NCI-H2196 (cell line): ENCODE results near the gene HIGD2A.

ENCODE experiments used
- DNase-seq: peaks from one replicate; lab custom pipeline; 2025; ENCODE audit not compliant: unreplicated experiment; lab: John Stamatoyannopoulos, UW

Gene HIGD2A, protein sequence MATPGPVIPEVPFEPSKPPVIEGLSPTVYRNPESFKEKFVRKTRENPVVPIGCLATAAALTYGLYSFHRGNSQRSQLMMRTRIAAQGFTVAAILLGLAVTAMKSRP

DNA sequence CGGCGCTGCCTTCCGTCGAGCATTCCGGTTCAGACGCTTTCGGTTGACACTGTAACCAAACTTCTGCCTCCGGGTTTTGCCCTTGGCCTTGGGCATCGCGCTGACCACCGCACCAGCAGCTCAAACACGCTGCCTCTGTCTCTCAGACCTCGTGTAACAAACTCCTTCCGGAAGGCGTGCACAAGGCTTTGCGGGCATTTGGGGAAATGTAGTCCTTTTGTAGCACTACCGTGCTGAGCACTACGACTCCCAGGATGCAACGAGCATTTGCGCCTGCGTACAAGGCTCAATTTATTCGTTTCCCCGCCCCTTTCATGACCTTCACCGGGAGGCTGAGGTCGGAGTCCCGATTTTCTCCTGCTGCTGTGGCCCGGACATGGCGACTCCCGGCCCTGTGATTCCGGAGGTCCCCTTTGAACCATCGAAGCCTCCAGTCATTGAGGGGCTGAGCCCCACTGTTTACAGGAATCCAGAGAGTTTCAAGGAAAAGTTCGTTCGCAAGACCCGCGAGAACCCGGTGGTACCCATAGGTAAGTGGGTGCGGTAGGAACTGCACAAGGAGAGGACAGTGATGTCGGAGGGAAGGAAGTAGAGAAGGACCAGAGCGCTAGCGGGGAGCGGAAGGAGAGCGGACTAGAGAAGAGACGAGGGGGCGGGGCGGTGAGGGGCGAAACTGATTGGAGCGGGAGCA lies at the start of gene HIGD2A, which contains the start of gene NOP16:
Gene HIGD2A, plus strand, starts transcription at position 308 of the 691 bp plus-strand sequence. Its CDS starts 69 bp downstream, at position 377.
Gene NOP16, minus strand, starts transcription at position 155 of the 691 bp plus-strand sequence. Its CDS starts 59 bp downstream, at position 96.
- peak; percentile 98 for DNase-seq

GRCh38 chr5:176339304-176339703 lies 49.2 kb upstream of the HIGD2A start:
- no peak for DNase-seq

- no peak for DNase-seq
Measured at GRCh38 chr5:176341325-176342157, 47.0 kb upstream of the HIGD2A start.

DNA sequence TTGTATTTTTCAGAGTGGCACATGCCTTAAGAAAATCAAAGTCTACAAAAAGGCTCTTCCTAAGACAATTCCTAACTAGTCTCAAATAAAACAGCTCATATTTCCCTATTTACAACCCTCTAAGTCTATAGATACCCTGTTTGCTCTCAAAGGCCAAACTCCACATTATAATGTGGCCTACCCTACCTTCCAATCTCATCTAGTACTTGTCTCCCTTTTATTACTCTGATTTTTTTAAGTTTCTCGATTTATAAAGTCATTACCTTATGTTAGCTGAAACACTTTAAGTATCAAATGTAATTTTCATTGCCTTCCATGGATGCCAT lies 46.4 kb upstream of the HIGD2A start:
- DNase-seq = no peak

- no peak for DNase-seq
Measured at GRCh38 chr5:176342766-176343458, 45.6 kb upstream of the HIGD2A start.

DNA sequence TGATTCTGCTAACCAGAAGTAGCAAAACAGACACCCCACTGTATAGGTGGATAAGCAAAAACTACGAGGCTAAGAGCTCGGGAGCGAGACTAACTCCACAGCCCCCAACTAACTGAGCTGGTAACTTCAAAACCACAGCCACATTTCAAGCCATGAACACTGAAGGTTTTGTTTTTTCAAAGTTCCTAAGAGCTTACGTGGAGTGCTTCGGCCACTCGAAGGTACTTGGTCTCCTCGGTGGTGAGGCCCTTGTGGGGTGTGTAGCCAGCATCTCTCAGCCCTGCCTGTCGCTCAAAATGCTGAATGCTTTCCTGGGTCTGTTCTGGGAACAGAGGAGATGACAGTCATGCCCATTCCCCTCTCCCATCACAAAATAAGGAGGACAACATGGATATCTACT lies 38.1 kb upstream of the HIGD2A start:
- no peak for DNase-seq

GRCh38 chr5:176352116-176352878 lies 36.3 kb upstream of the HIGD2A start:
- DNase-seq = no peak

DNA sequence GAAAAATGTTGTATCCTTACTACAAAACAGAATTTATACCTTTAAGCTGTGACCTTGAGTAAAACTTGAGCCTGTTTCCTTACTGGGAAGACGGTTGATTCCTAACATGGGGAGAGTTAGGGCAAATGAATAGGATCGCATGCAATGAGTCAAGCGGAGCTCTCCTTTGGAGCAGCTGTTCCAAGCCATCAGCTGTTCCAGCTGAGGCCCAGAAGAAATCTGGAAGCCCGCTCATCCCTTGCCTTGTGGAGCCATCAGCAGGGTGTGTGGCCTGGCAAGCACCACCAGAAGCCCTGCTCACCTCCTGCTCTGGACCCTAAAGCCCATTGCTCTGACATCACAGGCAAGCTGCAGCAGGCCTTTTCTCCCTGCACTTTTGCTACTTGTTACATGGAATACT lies 35.0 kb upstream of the HIGD2A start:
- DNase-seq = no peak

DNA sequence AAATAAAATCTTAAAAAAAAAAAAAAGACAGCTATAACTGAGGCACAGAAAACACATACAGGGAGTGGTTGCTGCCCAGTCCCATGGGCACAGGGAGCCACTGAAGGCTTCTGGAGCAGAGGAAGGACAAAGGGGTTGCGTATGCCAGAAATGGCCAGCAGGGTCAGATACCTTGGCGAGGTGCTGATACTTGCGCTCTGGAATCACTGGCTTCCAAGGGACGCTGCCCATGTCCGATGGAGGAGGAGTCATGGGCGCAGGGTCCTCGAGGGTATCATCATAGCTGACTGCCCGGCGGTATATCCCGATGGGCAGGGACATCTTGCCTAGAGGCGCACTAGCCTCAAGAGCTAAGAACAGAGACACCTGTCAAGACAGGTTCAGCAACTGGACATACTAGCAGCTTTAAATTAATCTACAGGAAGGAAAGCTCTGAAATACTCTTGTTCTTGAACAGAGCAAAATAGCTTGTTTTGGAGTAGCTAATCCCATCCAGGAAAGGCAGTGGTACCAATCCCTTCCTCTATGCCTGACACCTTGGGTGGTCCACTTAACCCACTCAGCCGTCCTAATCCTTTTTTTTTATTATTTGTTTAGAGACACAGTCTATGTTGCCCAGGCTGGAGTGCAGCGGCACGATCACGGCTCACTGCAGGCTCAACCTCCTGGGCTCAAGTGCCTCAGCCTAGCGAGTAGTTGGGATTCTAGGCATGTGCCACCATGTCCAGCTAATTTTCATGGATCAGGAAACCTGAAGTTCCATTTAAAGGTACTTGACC lies 33.0 kb upstream of the HIGD2A start:
- DNase-seq = no peak

DNA sequence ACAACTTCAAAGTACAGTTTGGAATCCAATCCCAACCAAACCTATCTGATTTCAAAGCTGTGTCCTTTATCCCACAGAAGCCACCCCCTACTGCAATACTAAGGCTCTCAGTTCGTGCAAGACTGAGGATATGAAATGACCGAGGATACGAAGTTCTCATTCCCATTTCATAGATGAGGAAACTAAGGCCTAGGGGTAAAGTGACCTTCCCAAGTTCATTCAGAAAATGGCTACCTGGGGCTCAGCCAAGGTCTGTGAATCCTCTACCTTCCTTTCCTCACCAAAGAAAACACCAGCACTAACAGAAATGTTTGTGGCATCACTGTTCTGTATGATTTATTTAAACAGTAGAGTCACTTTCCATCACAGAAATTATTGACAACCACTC lies 32.4 kb upstream of the HIGD2A start:
- DNase-seq = no peak

GRCh38 chr5:176359658-176360057 lies 28.9 kb upstream of the HIGD2A start:
- DNase-seq = no peak

DNA sequence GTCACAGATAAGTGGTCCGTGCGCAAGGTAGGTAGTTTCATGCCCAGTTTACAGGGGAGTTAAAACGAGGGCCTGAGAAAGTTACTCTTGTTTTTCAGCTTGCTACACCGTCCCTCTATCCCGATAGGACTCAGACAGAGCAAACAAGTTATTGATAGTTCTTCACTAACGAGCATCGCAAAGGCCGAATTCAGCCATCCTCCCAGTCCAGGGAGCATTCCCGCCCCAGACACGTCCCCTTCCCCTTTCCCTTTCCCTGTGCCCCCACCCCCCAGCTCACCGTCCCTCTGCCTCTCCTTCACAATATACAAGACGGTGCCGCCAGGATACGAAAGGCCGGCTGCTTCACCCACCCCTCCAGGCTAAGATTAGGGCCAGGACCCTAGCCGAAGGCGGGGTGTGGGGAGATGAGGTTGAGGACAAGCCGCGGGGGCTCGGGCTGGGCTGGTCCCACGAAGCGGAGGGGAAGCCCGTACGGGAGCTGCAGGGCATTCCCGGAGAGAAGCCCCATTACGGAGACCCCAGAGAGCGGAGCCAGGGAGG lies 27.6 kb upstream of the HIGD2A start:
- DNase-seq = no peak

GRCh38 chr5:176361437-176362232 lies 26.9 kb upstream of the HIGD2A start, which contains the start of gene KIAA1191:
TSS of gene KIAA1191 (minus strand) at chr5:176361764. CDS start at chr5:176359508, 2,256 bp downstream.
- peak; percentile 86 for DNase-seq

- DNase-seq = no peak
Measured at GRCh38 chr5:176362233-176362490, 26.4 kb upstream of the HIGD2A start.

GRCh38 chr5:176364765-176365350 lies 23.7 kb upstream of the HIGD2A start:
- no peak for DNase-seq

DNA sequence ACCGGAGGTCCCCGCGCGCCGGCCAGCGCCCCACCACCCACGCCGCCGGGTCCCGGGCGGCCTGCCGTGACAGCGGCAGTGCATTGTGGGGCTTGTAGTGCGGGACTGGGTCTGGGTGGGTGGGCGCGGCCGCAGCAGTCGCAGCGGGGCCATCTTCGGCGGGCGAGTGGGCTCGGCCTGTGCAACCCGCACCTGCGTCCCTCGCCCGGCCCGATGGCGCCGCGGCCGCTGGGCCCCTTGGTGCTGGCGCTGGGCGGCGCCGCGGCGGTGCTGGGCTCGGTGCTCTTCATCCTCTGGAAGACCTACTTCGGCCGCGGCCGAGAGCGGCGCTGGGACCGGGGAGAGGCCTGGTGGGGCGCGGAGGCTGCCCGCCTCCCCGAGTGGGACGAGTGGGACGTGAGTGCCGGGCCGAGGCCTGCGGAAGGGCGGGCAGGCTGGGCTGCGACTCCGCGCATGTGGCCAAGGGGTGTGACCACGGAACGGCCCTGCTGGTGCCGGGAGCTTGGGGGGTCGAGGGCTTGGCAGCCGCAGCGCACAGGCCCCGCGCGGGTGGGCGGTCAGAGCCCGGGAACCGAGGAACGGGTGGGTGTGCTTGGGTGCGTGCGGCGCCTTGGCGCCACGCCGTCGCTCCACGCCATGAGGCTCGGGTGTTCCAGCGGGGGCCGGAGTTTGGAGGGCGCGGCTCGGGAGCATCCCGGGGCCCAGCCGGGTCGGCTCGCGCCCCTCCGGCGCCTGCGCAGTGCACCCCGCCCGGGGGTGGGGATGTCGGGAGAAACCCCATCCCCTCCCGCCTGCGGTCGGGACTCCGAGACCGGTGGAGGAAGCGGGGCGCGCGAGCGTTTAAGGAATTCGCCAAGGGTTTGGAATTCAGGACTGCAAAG lies 23.0 kb upstream of the HIGD2A start, which contains the start of gene ARL10:
Gene ARL10, plus strand, starts transcription at position 137 of the 881 bp plus-strand sequence. Its CDS starts 77 bp downstream, at position 214.
- DNase-seq = no peak

- no peak for DNase-seq
Measured at GRCh38 chr5:176366232-176366894, 22.2 kb upstream of the HIGD2A start.
